ENCODE results near the gene MAPKAP1.

MAPKAP1 gene

GRCh38 chr9:125497478-125497877 is 209.5 kb downstream of the MAPKAP1 start:
- no peak for TF ChIP-seq FOXP2 (optimal IDR thresholded peaks at IDR 0.05; ENCODE audit: control extremely low read depth, extremely low read length, insufficient read depth)
- TF ChIP-seq POLR2AphosphoS5 (IDR thresholded peaks at IDR 0.05; ENCODE audit: borderline replicate concordance, low read depth, low read length): no peak
- TF ChIP-seq EZH2 (IDR thresholded peaks at IDR 0.05): no peak
- Histone ChIP-seq H3K9ac (ENCODE audit: insufficient read length) (no peak overlapping the region), H3K36me3 (ENCODE audit: insufficient read depth, low read length) (no peaks in the 10 kb centered on the region), H3K4me3 (no peak overlapping the region), H3K9me3 (ENCODE audit: low read depth, low read length) (no peaks in the 10 kb centered on the region), H3K27ac (no peak overlapping the region)
- DNase-seq (ENCODE audit: low read depth, low spot score): no peak

- no peaks in the 10 kb centered on the region for H3K9me3 ChIP-seq (ENCODE audit: low read depth, low read length)
- H3K36me3 ChIP-seq (ENCODE audit: insufficient read depth, low read length): no peaks in the 10 kb centered on the region
- H3K9ac ChIP-seq (ENCODE audit: insufficient read length): no peak overlapping the region
- no peak overlapping the region for H3K27ac ChIP-seq
- no peak for DNase-seq (ENCODE audit: low read depth, low spot score)
- TF ChIP-seq FOXP2 (optimal IDR thresholded peaks at IDR 0.05; ENCODE audit: control extremely low read depth, extremely low read length, insufficient read depth) (no peak), POLR2AphosphoS5 (IDR thresholded peaks at IDR 0.05; ENCODE audit: borderline replicate concordance, low read depth, low read length) (no peak), EZH2 (IDR thresholded peaks at IDR 0.05) (no peak)
- H3K4me3 ChIP-seq: no peak overlapping the region
Observed at GRCh38 chr9:125496313-125496834, 210.6 kb downstream of the MAPKAP1 start.

- Histone ChIP-seq H3K9ac (ENCODE audit: insufficient read length) (no peak overlapping the region), H3K4me3 (no peak overlapping the region), H3K27ac (no peak overlapping the region), H3K9me3 (ENCODE audit: low read depth, low read length) (no peaks in the 10 kb centered on the region), H3K36me3 (ENCODE audit: insufficient read depth, low read length) (no peaks in the 10 kb centered on the region)
- DNase-seq (ENCODE audit: low read depth, low spot score): no peak
- no peak for TF ChIP-seq EZH2 (IDR thresholded peaks at IDR 0.05)
- no peak for TF ChIP-seq FOXP2 (optimal IDR thresholded peaks at IDR 0.05; ENCODE audit: control extremely low read depth, extremely low read length, insufficient read depth)
- no peak for TF ChIP-seq POLR2AphosphoS5 (IDR thresholded peaks at IDR 0.05; ENCODE audit: borderline replicate concordance, low read depth, low read length)
Observed at GRCh38 chr9:125495172-125496119, 211.6 kb downstream of the MAPKAP1 start.

- Histone ChIP-seq H3K9ac (ENCODE audit: insufficient read length) (no peak overlapping the region), H3K4me3 (no peak overlapping the region), H3K36me3 (ENCODE audit: insufficient read depth, low read length) (no peaks in the 10 kb centered on the region), H3K27ac (no peak overlapping the region), H3K9me3 (ENCODE audit: low read depth, low read length) (no peaks in the 10 kb centered on the region)
- no peak for TF ChIP-seq POLR2AphosphoS5 (IDR thresholded peaks at IDR 0.05; ENCODE audit: borderline replicate concordance, low read depth, low read length)
- TF ChIP-seq FOXP2 (optimal IDR thresholded peaks at IDR 0.05; ENCODE audit: control extremely low read depth, extremely low read length, insufficient read depth): no peak
- no peak for TF ChIP-seq EZH2 (IDR thresholded peaks at IDR 0.05)
- DNase-seq (ENCODE audit: low read depth, low spot score): no peak
Observed at GRCh38 chr9:125494653-125494915, 212.4 kb downstream of the MAPKAP1 start.

- no peak for TF ChIP-seq POLR2AphosphoS5 (IDR thresholded peaks at IDR 0.05; ENCODE audit: borderline replicate concordance, low read depth, low read length)
- no peaks in the 10 kb centered on the region for H3K36me3 ChIP-seq (ENCODE audit: insufficient read depth, low read length)
- no peak overlapping the region for H3K27ac ChIP-seq
- H3K9me3 ChIP-seq (ENCODE audit: low read depth, low read length): no peaks in the 10 kb centered on the region
- no peak for DNase-seq (ENCODE audit: low read depth, low spot score)
- no peak overlapping the region for H3K4me3 ChIP-seq
- no peak overlapping the region for H3K9ac ChIP-seq (ENCODE audit: insufficient read length)
Observed at GRCh38 chr9:125493881-125494652, 212.9 kb downstream of the MAPKAP1 start.

- no peak for TF ChIP-seq POLR2AphosphoS5 (IDR thresholded peaks at IDR 0.05; ENCODE audit: borderline replicate concordance, low read depth, low read length)
- TF ChIP-seq FOXP2 (optimal IDR thresholded peaks at IDR 0.05; ENCODE audit: control extremely low read depth, extremely low read length, insufficient read depth): no peak
- TF ChIP-seq EZH2 (IDR thresholded peaks at IDR 0.05): no peak
- Histone ChIP-seq H3K27ac (no peak overlapping the region), H3K9me3 (ENCODE audit: low read depth, low read length) (no peaks in the 10 kb centered on the region), H3K9ac (ENCODE audit: insufficient read length) (no peak overlapping the region), H3K4me3 (no peak overlapping the region), H3K36me3 (ENCODE audit: insufficient read depth, low read length) (no peaks in the 10 kb centered on the region)
- no peak for DNase-seq (ENCODE audit: low read depth, low spot score)
Observed at GRCh38 chr9:125493384-125493783, 213.6 kb downstream of the MAPKAP1 start.

- Histone ChIP-seq H3K4me3 (no peak overlapping the region), H3K9me3 (ENCODE audit: low read depth, low read length) (no peaks in the 10 kb centered on the region), H3K9ac (ENCODE audit: insufficient read length) (no peak overlapping the region), H3K36me3 (ENCODE audit: insufficient read depth, low read length) (no peaks in the 10 kb centered on the region), H3K27ac (no peak overlapping the region)
- no peak for DNase-seq (ENCODE audit: low read depth, low spot score)
- TF ChIP-seq POLR2AphosphoS5 (IDR thresholded peaks at IDR 0.05; ENCODE audit: borderline replicate concordance, low read depth, low read length) (no peak), FOXP2 (optimal IDR thresholded peaks at IDR 0.05; ENCODE audit: control extremely low read depth, extremely low read length, insufficient read depth) (no peak), EZH2 (IDR thresholded peaks at IDR 0.05) (no peak)
Observed at GRCh38 chr9:125492719-125493118, 214.3 kb downstream of the MAPKAP1 start.

GRCh38 chr9:125487842-125488241 is 219.2 kb downstream of the MAPKAP1 start:
- H3K9ac ChIP-seq (ENCODE audit: insufficient read length): no peak overlapping the region
- no peak for DNase-seq (ENCODE audit: low read depth, low spot score)
- H3K9me3 ChIP-seq (ENCODE audit: low read depth, low read length): no peaks in the 10 kb centered on the region
- H3K36me3 ChIP-seq (ENCODE audit: insufficient read depth, low read length): no peaks in the 10 kb centered on the region
- TF ChIP-seq EZH2 (IDR thresholded peaks at IDR 0.05) (no peak), FOXP2 (optimal IDR thresholded peaks at IDR 0.05; ENCODE audit: control extremely low read depth, extremely low read length, insufficient read depth) (no peak), POLR2AphosphoS5 (IDR thresholded peaks at IDR 0.05; ENCODE audit: borderline replicate concordance, low read depth, low read length) (no peak)
- no peak overlapping the region for H3K27ac ChIP-seq
- no peak overlapping the region for H3K4me3 ChIP-seq
